KG1 (cell line): ENCODE results near the gene KDM2A.
"Not testable (repeated sequence)": the region's sequence is repeated elsewhere in the genome, so short reads cannot be mapped to it uniquely, and the experiment has no call there.

ENCODE experiments used
- DNase-seq: peaks from one replicate; lab custom pipeline; 2025; lab: John Stamatoyannopoulos, UW

Gene KDM2A

GRCh38 chr11:67118181-67118766 is 789 bp upstream of the KDM2A start:
- no peak for DNase-seq

- peak; percentile 34 for DNase-seq
Observed at GRCh38 chr11:67119585-67120391, 725 bp downstream of the KDM2A start.

GRCh38 chr11:67120456-67120855 is 1.4 kb downstream of the KDM2A start:
- no peak for DNase-seq

- DNase-seq, result peak; percentile 79
Observed at GRCh38 chr11:67120881-67121710, 2.0 kb downstream of the KDM2A start.

GRCh38 chr11:67123801-67124200 is 4.7 kb downstream of the KDM2A start:
- not testable (repeated sequence) for DNase-seq

GRCh38 chr11:67126243-67126642 is 7.2 kb downstream of the KDM2A start:
- DNase-seq, result not testable (repeated sequence)

- no peak for DNase-seq
Observed at GRCh38 chr11:67126986-67127385, 7.9 kb downstream of the KDM2A start.

- not testable (repeated sequence) for DNase-seq
Observed at GRCh38 chr11:67130861-67131260, 11.8 kb downstream of the KDM2A start.

GRCh38 chr11:67136156-67136555 is 17.1 kb downstream of the KDM2A start:
- no peak for DNase-seq

GRCh38 chr11:67138922-67139321 is 19.9 kb downstream of the KDM2A start:
- no peak for DNase-seq

GRCh38 chr11:67146516-67147226 is 27.6 kb downstream of the KDM2A start:
- no peak for DNase-seq

- no peak for DNase-seq
Observed at GRCh38 chr11:67153971-67154370, 34.9 kb downstream of the KDM2A start.

- no peak for DNase-seq
Observed at GRCh38 chr11:67154726-67155125, 35.7 kb downstream of the KDM2A start.

GRCh38 chr11:67157691-67158090 is 38.6 kb downstream of the KDM2A start:
- DNase-seq, result no peak

- no peak for DNase-seq
Observed at GRCh38 chr11:67158221-67158620, 39.2 kb downstream of the KDM2A start.

GRCh38 chr11:67160045-67160444 is 41.0 kb downstream of the KDM2A start:
- no peak for DNase-seq

- DNase-seq, result no peak
Observed at GRCh38 chr11:67160872-67161783, 42.1 kb downstream of the KDM2A start.

- DNase-seq, result no peak
Observed at GRCh38 chr11:67163006-67163405, 43.9 kb downstream of the KDM2A start.

- no peak for DNase-seq
Observed at GRCh38 chr11:67165623-67166022, 46.6 kb downstream of the KDM2A start.

- no peak for DNase-seq
Observed at GRCh38 chr11:67167091-67167490, 48.0 kb downstream of the KDM2A start.

- DNase-seq, result no peak
Observed at GRCh38 chr11:67167719-67168118, 48.7 kb downstream of the KDM2A start.
